ENCODE results near the gene CDS2.
"Not testable (repeated sequence)": the region's sequence is repeated elsewhere in the genome, so short reads cannot be mapped to it uniquely, and the experiment has no call there.

The CDS2 gene

GRCh38 chr20:5096463-5096862 lies 30.3 kb upstream of the CDS2 start:
- H3K27ac ChIP-seq, result no peak overlapping the region
- intact Hi-C loops (cut with DNase I; ENCODE audit: low total_unique reads), result no loop called here
- H3K36me3 ChIP-seq, result peaks cover 5 to 53% (median 6%) of the 10 kb centered on the region in 3 donors
- H3K9me3 ChIP-seq, result no peaks in the 10 kb centered on the region
- no peak overlapping the region for H3K4me3 ChIP-seq
- TF ChIP-seq, protein P1, sequence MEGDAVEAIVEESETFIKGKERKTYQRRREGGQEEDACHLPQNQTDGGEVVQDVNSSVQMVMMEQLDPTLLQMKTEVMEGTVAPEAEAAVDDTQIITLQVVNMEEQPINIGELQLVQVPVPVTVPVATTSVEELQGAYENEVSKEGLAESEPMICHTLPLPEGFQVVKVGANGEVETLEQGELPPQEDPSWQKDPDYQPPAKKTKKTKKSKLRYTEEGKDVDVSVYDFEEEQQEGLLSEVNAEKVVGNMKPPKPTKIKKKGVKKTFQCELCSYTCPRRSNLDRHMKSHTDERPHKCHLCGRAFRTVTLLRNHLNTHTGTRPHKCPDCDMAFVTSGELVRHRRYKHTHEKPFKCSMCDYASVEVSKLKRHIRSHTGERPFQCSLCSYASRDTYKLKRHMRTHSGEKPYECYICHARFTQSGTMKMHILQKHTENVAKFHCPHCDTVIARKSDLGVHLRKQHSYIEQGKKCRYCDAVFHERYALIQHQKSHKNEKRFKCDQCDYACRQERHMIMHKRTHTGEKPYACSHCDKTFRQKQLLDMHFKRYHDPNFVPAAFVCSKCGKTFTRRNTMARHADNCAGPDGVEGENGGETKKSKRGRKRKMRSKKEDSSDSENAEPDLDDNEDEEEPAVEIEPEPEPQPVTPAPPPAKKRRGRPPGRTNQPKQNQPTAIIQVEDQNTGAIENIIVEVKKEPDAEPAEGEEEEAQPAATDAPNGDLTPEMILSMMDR (IDR thresholded peaks at IDR 0.05), result no peak
- H3K27me3 ChIP-seq, result no peaks in the 10 kb centered on the region
- H3K4me1 ChIP-seq, result no peaks in the 10 kb centered on the region
- DNase-seq, result no peak

GRCh38 chr20:5099009-5099408 lies 27.8 kb upstream of the CDS2 start:
- H3K4me1 ChIP-seq; DNase-seq; H3K27ac ChIP-seq; intact Hi-C loops (cut with DNase I; ENCODE audit: low total_unique reads); H3K9me3 ChIP-seq; H3K27me3 ChIP-seq; H3K4me3 ChIP-seq: not testable (repeated sequence)
- peaks cover 9 to 61% (median 27%) of the 10 kb centered on the region in 3 donors for H3K36me3 ChIP-seq

DNA sequence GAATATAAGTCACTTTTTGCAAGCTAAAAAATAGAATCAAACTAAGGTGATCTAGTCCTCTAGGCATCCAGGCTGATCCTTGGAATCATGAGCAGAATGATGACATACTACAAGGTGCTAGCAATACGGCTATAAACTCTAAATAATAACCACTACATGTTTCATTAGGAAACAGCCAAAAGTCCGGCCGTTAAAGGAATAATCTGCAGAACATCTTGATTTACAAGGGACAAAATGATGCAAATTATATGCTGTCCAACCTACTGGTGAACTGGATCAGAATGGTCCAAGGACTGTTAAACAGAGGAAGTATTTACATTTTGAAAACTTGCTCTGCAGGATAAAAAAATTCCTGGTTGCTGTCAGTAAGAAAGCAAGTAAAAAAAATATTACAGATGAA lies 26.9 kb upstream of the CDS2 start:
- DNase-seq; H3K4me1 ChIP-seq; intact Hi-C loops (cut with DNase I; ENCODE audit: low total_unique reads); H3K27me3 ChIP-seq; H3K4me3 ChIP-seq; H3K27ac ChIP-seq; H3K9me3 ChIP-seq: not testable (repeated sequence)
- peaks cover 16 to 70% (median 36%) of the 10 kb centered on the region in 3 donors for H3K36me3 ChIP-seq

GRCh38 chr20:5100684-5101347 lies 26.0 kb upstream of the CDS2 start:
- TF ChIP-seq, protein P1 (IDR thresholded peaks at IDR 0.05), result peak; percentile 85
- intact Hi-C loops (cut with DNase I; ENCODE audit: low total_unique reads), result no loop called here

GRCh38 chr20:5104479-5104878 lies 22.3 kb upstream of the CDS2 start:
- Histone ChIP-seq H3K9me3 (no peaks in the 10 kb centered on the region), H3K36me3 (peaks cover 38 to 80% (median 69%) of the 10 kb centered on the region in 3 donors), H3K27ac (no peak overlapping the region), H3K27me3 (no peaks in the 10 kb centered on the region), H3K4me1 (no peaks in the 10 kb centered on the region), H3K4me3 (no peak overlapping the region)
- DNase-seq, result no peak
- TF ChIP-seq, protein P1 (IDR thresholded peaks at IDR 0.05), result no peak
- intact Hi-C loops (cut with DNase I; ENCODE audit: low total_unique reads), result no loop called here

More at GRCh38 chr20:5100684-5101347, 26.0 kb upstream of the CDS2 start:
- Histone ChIP-seq H3K9me3 (no peaks in the 10 kb centered on the region), H3K27ac (peak overlapping the region in 1 of 2 donors; percentile 3), H3K36me3 (peaks cover 26 to 79% (median 45%) of the 10 kb centered on the region in 3 donors), H3K27me3 (no peaks in the 10 kb centered on the region), H3K4me1 (no peaks in the 10 kb centered on the region), H3K4me3 (no peak overlapping the region)
- peak; percentile 62 to 82 for DNase-seq

- no peaks in the 10 kb centered on the region for H3K9me3 ChIP-seq
- no peak for DNase-seq
- H3K27me3 ChIP-seq, result no peaks in the 10 kb centered on the region
- no peak overlapping the region for H3K27ac ChIP-seq
- H3K4me1 ChIP-seq, result peaks cover 0 to 12% (median 7%) of the 10 kb centered on the region in 4 donors
- TF ChIP-seq, protein P1 (IDR thresholded peaks at IDR 0.05), result no peak
- H3K36me3 ChIP-seq, result peaks cover 26 to 65% (median 48%) of the 10 kb centered on the region in 3 donors
- H3K4me3 ChIP-seq, result no peak overlapping the region
- intact Hi-C loops (cut with DNase I; ENCODE audit: low total_unique reads), result no loop called here
These were observed 17.5 kb upstream of the CDS2 start for GRCh38 chr20:5109276-5109675.

Measured in tibial artery (tissue), 4 donors.